Transverse colon (tissue), 4 donors: ENCODE results near the gene CYYR1.

Experiments used
- CTCF ChIP-seq, 5 experiments: fragments of 200-600 bp in 3 of 5; fragments of 450-650 bp in 2 of 5; sonication (generic) in 3 of 5; IDR thresholded peaks; 1 replicate in 2 of 5; 2 replicates in 3 of 5; pipeline ENCODE4 v1.5.1; 2016 to 2017; ENCODE audit warnings: antibody characterized with exemption in 5 of 5, inconsistent platforms in 3 of 5, mild to moderate bottlenecking in 2 of 5, moderate library complexity in 1 of 5
- EP300 ChIP-seq: sonication (generic); formaldehyde crosslinking; IDR thresholded peaks from one replicate; pipeline ENCODE4 v1.6.1; 2017; ENCODE audit warnings: antibody characterized with exemption, low read depth
- POLR2A ChIP-seq: fragments of 450-650 bp; IDR thresholded peaks from one replicate; pipeline ENCODE4 v1.6.1; 2016; ENCODE audit warnings: antibody characterized with exemption, mild to moderate bottlenecking, moderate library complexity
- POLR2AphosphoS5 ChIP-seq, 3 donors: sonication (generic); formaldehyde crosslinking; IDR thresholded peaks; one replicate each; pipeline ENCODE4 v1.6.1; 2016; ENCODE audit warnings: antibody characterized with exemption in 3 of 3

GRCh38 chr21:26495283-26495849 is 77.7 kb downstream of the CYYR1 start:
- TF ChIP-seq CTCF (IDR thresholded peaks at IDR 0.05) (no peak), EP300 (no peak), POLR2A (no peak), POLR2AphosphoS5 (IDR thresholded peaks at IDR 0.05) (no peak)
